Globus pallidus (tissue), 1 donor: Measurements from ENCODE around the gene ANKRD55.
"Not testable (repeated sequence)": the region's sequence is repeated elsewhere in the genome, so short reads cannot be mapped to it uniquely, and the experiment has no call there.

Source experiments
- DNase-seq: peaks from one replicate; pipeline ENCODE4 v3.0.0-alpha.2; 2015; ENCODE audit warnings: low spot score

The ANKRD55 gene

DNA sequence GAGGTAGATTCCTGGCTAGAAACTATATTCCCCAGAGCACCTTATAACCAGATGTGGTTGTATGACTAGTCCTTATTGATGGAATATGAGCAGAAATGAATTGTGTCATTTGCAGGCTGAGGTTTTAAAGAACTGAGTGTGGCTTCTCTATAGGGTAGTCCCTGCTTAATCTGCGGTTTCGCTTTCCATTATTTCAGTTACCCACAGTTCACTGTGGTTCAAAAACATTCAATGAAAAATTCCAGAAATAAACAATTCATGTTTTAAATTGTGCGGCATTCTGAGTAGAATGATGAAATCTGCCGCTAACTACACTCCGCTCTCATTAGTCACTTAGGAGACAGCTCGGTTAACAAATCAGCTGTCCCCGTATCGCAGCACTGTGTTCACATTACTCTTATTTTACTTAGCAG lies 65.1 kb downstream of the ANKRD55 start:
- DNase-seq: no peak

DNA sequence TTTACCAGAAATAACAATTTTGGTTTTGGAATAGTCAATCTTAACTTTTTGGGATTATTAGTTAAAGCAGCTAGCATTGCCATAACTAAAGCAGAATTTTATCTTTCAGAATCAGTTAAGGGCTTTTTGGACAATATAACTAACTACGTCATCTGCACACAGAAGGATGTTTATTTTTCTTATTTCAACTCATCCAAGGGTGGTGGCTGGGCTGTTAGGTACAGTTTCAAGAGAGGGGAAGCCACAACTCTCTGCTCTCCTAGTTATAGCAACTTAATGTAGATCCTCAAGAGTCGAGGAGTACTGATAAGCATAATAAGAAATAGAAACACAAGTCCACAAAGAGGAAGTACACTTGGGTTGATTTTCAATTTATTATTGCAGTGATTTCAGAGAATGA lies 65.6 kb downstream of the ANKRD55 start:
- no peak for DNase-seq

DNA sequence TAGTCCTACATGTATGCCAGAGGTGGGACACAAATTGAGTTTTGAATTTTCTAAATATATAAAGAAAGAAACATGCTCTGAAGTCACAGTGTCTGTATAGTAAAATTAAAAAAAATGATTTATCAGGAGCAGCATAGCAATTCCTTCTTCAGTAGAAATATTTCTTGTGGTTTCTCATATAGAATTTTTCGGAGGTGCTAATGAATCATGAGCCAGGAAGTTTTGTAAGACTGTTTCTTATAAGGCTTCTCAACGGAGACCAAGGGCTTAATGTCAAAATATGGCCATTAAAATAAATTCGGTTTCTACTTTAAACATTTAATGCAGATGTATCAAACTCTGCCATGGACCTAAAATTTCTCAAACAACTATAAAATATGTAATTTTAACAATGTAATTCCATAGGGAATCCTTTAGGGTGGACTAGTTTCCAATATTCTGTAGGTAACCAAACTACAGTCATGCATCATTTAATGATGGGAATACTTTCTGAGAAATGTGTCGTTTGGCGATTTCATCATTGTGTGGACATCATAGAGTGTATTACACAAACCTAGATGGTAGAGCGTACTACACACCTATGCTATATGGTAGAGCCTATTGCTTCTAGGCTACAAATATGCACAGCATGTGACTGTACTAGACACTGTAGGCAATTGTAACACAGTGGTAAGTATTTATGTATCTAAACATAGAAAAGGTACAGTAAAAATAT lies 66.3 kb downstream of the ANKRD55 start:
- no peak for DNase-seq

DNA sequence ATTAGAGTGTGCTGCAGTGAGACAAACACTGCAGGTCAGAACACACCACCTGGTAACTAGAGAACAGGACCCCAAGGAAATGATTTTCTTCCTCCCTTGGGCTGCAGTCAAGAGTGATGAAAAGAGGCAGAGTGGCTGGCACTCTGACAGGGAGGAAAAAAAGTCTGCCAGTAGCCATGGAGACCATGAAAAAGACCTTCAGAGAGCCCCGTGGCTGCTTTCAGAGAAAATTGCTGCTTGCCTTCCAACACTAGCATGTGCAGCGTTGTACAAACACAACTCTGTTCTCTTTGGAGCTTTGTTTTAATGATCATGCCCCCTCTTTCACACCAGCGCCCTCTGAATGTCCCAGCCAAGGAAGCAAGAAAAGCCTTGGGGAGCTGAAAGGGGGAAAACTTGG lies 68.8 kb downstream of the ANKRD55 start:
- peak; percentile 81 for DNase-seq

GRCh38 chr5:56161927-56162326 lies 71.2 kb downstream of the ANKRD55 start:
- DNase-seq: no peak

GRCh38 chr5:56161439-56161823 lies 71.7 kb downstream of the ANKRD55 start:
- DNase-seq: no peak

- no peak for DNase-seq
These were observed 72.2 kb downstream of the ANKRD55 start for GRCh38 chr5:56160723-56161438.

- no peak for DNase-seq
These were observed 73.6 kb downstream of the ANKRD55 start for GRCh38 chr5:56159521-56159947.

DNA sequence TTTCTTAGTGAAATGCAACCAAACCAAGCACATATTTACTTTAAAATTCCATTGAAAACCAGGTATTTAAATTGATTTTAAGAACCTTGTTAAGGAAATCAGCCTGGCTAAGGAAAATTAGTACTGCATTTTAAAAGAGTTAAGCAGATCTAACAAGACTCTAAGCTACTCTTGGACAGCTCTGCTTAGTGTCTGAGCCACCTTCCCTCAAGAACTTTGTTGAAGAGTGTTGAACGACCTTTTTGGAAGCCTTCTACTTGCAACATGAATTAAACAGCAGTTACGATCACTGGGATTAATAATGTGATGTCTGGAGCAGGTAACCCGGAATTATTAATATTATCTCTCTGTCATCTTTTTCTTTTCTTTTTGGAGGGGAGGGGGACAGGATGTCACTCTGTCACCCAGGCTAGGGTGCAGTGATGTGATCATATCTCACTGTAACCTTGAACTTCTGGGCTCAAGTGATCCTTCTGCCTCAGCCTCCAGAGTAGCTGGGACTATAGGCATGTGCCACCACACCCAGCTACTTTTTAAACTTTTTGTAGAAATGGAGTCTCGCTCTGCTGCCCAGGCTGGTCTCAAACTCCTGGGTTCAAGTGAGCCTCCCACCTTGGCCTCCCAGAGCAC lies 74.7 kb downstream of the ANKRD55 start:
- no peak for DNase-seq

GRCh38 chr5:56157191-56157621 lies 75.9 kb downstream of the ANKRD55 start:
- not testable (repeated sequence) for DNase-seq

GRCh38 chr5:56156585-56157190 lies 76.4 kb downstream of the ANKRD55 start:
- not testable (repeated sequence) for DNase-seq

- DNase-seq: peak; percentile 75
These were observed 77.0 kb downstream of the ANKRD55 start for GRCh38 chr5:56155992-56156584.

GRCh38 chr5:56154732-56155484 lies 78.2 kb downstream of the ANKRD55 start:
- DNase-seq: no peak

DNA sequence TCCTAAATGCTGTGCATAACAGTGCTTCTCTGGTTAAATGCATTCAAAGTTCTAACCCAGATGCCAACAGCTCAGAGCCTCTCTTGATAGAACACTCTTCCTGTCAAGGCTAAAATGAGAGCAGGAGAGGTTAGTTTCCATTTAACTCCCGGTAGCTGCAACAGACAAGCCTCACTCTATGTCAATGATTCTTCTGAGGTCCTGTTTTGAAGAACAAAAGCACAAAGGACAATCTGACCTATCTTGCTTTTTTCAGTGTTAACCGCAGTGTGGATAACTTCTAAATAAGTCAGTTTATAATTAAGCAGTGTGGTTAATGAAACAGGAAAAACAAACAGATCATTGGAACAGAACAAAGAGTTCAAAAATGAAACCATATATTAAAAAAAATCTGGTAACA lies 80.7 kb downstream of the ANKRD55 start:
- no peak for DNase-seq

DNA sequence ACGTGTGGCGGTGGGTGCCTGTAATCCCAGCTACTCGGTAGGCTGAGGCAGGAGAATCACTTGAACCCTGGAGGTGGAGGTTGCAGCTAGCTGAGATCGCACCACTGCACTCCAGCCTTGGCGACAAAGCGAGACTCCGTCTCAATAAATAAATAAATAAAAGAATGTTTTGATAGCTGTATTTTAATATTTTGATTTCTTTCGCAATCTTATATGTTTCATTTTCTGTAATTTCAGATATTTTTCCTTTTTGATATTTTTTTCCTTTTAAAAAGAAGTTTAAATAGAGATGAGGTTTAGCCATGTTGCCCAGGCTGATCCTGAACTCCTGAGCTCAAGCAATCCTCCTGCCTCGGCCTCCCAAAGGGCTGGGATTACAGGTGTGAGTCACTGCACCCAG lies 82.4 kb downstream of the ANKRD55 start:
- DNase-seq: not testable (repeated sequence)

- DNase-seq: no peak
These were observed 84.6 kb downstream of the ANKRD55 start for GRCh38 chr5:56148453-56148971.

DNA sequence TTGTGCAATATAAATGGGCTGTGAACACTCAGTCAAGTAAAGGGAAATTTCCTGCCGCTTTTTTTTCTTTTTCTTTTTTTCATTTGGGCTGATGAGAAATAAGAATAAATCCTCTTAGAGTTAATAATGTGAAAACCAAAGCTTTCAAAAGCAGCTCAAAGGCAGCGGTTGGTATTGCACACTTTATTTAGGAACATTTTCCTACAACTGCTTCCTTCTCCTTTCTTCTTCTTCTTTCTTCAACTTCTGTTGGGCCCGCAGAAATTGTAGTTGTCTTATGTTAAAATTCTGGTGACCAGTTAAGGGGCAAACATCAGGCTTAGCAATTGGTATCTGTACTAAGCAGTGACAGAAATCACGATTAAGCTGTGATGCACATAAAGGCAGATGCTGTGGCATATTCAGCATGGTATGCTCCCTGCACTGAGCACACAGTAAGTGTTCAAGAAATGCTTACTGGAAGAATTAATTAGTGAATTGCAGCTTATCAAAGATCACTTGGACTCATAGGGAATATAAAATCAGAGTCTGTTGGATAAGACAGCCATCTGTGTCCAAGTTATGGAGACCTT lies 85.4 kb downstream of the ANKRD55 start:
- peak; percentile 43 for DNase-seq

- DNase-seq: no peak
These were observed 86.0 kb downstream of the ANKRD55 start for GRCh38 chr5:56147106-56147505.

DNA sequence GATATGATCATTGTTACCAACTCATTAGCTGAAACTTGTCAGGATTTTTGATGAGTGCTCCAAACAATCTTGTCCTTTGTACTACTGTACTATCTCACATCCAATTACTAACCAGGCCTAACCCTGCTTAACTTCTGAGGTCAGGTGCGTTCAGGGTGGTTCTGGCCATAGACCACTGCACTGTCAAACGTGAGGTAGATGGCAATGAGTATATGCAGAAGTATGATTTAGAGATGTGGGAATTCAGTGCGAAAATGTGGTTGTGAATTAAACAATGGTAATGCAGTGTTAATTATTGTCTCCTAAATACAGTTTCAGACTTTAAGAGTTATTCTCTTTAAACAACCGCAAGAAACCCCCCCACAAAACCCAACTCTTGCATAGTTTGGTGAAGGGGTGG lies 86.5 kb downstream of the ANKRD55 start:
- DNase-seq: no peak

DNA sequence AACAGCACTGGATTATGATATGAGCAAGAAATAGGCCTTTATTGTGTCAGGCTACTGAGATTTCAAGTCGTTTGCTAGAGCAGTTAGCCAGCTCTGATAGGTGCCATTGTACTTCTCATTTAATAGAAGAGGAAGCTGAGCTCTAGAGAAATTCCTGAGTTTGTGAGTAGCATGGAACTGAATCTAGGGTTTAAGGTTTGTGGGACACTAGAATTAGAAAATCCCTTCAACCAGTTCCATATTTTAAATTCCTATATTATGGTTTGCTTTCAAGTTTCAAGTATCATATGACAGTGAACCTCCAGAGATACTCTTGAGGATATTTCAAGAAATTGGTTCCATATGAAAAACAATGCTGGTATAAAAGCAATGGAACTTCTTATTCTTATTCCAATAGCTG lies 87.6 kb downstream of the ANKRD55 start:
- DNase-seq: no peak

- DNase-seq: no peak
These were observed 88.0 kb downstream of the ANKRD55 start for GRCh38 chr5:56145106-56145505.
